Right hindlimb (tissue), 1 donor: ENCODE results near the gene MMEL1.
"Not testable (repeated sequence)": the region's sequence is repeated elsewhere in the genome, so short reads cannot be mapped to it uniquely, and the experiment has no call there.

Experiments used
- DNase-seq: peaks from one replicate; pipeline ENCODE4 v3.0.0-alpha.2; 2018

MMEL1 gene

DNA sequence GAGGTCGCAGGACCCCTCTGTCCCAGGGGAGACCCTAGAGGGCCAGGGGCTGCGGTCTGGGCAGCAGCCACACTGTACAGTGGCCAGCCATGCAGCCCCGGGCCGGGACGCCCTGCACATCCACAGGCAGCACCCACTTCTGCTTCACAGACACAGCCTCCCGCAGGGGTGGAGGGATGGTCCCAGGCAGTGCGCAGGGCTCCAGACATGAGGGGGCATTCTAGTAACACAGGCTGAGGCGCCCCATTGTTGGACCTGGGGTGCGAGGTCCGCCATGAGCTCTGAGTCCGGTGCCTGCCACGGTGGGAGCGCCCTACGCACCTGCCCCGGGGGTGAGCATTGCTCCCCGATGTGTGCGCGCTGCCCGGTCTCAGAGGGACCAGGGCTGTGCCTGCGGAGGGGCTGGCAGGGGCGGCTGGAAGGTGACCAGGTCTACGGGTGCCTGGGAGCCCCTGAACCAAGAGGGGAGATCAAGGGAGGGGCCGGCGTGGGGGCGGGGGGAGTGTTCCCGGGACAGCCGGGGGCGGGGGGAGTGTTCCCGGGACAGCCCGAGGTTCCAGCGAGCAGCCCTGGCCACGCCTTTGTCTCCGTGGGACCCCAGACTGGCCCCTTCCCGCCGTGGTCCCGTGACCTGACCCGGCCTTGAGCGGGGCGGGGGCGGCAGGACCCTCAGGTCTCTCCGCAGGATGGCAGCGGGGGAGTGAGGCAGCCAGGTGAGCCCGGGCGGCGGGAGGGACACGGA, 4.5 kb downstream of the MMEL1 start:
- DNase-seq, result no peak

- no peak for DNase-seq
Measured at GRCh38 chr1:2627746-2628145, 5.1 kb downstream of the MMEL1 start.

- not testable (repeated sequence) for DNase-seq
Measured at GRCh38 chr1:2625748-2626147, 7.1 kb downstream of the MMEL1 start.

DNA sequence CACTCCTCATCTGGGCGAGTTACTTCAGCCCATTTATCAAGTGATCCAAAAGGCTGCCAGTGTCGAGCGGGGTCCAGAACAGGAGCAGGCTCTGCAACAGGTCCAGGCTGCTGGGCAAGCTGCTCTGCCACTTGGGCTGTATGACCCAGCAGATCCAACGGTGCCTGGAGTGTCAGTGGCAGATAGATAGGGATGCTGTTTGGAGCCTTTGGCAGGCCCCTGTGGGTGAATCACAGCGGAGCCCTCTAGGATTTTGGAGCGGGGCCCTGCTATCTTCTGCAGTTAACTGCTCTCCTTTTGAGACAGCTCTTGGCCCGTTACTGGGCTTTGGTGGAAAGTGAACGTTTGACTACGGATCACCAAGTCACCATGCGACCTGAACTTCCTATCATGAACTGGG, 7.5 kb downstream of the MMEL1 start:
- no peak for DNase-seq

GRCh38 chr1:2624735-2625300, 8.0 kb downstream of the MMEL1 start:
- DNase-seq, result no peak

- no peak for DNase-seq
Measured at GRCh38 chr1:2623571-2624337, 9.1 kb downstream of the MMEL1 start.

DNA sequence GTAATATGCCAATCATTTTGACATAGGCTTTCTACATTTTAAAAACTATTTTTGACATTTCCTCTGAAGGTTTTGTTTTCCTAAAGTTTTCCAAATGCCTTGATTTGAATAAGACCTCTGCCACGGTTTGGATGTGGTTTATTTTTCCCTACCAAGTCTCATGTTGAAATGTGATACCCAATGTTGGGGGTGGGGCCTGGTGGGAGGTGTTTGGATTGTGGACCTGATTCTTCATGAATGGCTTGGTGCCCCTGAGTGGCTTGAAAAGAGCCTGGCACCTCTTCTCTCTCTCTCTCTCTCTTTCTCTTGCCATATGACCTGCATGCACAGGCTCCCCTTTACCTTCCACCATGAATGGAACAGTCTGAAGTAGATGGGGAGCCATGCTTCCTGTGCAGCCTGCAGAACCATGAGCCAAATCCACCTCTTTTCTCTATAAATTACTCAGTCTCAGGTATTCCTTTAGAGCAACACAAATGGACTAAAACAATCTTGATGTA, 14.8 kb downstream of the MMEL1 start:
- DNase-seq, result no peak

DNA sequence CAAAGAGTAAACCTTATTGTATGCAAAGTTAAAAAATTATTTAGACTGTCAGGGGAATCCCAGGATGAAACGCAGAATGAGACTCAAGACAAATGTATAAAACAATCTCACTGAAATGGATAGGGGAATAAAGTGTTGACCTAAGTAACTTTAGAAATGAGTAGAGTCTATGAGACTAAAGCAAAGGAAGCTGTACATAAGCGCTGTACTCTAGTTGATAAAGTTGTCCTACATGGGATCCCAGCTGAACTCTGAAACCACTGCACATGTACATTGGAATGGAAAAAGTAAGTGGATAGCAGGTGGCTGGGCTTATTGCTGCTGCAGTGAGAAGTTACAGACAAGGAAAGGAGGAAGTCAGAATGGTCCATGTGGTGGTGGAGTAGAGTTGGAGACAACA, 18.7 kb downstream of the MMEL1 start:
- no peak for DNase-seq

DNA sequence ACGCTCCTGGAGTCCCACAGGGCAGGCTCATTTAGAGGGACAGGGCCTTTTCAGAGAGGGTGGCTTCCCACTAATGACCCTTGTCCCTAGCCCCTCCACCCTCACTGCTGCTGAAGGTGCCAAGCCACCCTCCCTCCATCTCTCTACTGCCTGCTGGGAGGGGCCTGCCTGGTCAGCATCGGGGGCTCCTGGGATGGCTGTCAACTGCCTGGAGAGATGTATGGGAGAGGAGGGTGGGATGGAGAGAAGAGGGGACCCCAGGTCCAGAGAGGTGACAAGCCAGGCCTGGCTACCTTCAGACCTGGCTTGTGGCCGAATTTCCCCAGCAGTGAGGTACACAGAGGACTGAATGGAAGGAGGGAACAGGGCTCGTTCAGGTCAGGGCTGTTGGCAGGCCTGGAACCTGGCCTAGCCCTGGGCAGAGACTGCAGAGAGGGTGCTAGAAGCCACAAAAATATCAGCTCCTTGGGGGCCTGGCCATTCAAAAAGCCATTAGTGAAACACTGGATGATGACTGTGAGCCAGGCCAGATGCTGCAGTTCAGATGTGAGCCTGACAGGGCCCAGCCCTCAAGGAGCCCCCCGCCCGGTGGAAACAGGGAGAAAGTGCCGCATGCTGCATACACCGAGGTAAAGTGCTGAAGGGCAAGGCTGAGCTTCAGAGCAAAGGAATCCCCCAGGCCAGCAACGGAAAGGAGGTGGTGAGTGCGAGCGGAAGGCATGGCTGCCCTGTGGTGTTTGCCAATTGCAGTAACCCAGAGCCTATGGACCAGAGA, 20.0 kb downstream of the MMEL1 start:
- DNase-seq, result no peak

GRCh38 chr1:2611621-2612437, 21.0 kb downstream of the MMEL1 start:
- DNase-seq, result no peak

DNA sequence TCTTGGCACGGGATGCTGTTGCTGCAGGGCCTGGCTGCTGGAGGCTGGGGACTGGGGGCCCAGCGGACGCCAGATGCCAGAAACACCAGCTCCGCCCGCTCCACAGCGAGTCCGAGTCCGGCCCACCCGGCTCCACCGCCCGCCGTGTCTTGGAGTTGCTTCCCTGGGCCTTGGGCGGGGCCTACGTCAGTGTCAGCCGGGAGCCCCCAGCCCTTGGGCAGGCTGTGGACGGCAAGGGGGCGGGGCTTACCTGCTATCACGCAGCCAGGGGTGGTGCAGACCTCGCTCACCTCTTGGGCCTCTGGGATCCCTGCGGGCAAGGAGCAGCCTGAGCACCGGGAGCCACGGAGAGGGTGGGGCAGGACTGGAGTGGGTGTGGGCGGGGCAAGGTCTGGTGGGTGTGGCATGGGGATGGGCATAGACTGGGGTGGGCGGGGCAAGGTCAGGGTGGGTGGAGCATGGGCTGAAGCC, 21.8 kb downstream of the MMEL1 start:
- peak; percentile 63 for DNase-seq

- DNase-seq, result no peak
Measured at GRCh38 chr1:2610036-2610959, 22.5 kb downstream of the MMEL1 start.

DNA sequence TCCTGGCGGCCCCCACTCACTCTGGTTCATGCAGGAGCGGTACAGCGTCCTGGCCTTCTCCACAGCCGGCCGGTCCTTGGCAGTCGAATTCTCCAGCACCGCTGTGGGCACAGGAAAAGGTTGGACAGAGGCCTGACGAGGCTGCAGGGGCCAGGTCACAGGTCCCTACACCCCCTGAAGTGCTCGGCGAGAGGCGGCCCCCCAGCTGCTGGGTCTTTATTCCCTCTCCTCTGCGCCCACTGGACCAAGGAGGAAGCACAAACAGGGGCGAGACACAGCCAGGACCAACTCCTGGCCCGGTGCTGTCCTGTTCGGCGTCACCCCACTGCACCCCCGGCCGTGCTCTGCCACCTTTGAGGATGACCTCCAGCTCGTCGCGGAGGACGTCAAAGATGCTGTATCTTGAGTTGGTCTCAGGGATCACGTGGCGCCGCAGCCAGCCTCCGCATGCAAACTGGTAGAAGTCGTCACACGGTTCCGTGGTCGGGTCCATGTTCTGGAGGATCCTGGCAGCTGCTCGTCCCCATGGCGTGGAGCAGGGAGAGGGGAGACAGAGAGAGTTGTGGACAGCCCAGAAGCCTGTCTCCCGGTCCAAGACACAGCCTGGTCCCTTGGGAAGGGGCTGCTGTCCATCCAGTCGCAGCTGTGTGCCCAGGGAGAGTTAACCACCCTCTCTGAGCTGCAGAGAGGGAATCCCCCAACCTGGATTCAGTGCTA, 23.3 kb downstream of the MMEL1 start:
- no peak for DNase-seq

DNA sequence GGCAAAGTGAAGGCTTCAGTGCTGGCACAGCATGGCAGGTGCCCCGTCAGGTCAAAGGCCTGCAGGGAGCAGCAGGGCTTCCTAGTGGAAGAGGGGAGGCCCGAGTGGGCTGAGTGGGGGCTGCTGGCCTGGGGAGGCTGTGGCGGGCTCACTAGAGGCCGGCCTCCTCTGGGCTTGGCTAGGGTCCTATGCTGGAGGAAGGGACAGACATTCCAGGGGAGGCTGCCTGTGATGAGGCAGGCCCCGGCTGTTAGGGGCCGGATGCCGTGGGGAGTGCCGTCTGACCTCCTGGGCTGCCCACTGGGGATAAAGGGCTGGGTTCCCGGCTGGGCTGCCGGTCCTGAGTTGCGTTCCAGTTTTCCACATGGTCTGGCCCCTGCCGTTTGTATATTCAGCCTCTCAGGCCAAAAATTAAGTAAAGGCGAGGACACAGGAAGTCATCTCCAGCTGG, 25.1 kb downstream of the MMEL1 start:
- peak; percentile 71 for DNase-seq

DNA sequence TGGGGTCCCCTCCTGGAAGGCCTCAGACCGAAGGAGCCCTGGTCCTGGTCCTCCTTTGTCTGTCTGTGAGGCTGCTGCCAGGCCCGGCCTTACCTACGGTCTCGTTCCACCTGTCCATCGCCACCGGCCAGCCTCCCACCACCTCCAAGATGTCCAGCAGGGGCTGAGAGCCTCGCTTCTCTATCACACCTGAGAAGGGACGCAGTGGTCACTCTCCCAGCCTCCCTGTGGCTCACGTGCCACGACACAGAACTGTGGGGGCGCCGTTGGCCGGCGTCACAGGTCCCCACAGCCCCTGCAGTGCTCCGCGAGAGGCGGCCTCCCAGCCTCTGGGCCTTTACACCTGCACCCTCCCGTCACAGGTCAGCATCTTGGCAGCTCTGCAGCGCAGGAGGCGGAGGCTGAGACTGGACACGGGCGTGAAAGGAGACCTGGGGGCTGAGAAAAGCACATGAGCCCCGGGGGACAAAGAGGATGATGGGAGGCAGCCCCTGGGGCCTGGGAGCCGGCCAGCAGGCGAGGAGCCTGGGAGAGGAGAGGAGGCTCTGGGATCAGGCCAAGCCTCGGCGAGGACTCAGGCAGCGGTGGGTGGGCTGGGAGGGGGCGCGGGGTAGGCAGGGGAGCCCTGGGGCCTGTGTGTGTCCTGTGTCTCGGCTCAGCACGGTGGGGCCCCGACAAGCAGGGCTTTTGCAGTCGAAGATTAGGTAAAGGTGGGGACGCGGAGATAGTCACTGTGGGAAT, 25.8 kb downstream of the MMEL1 start:
- no peak for DNase-seq

DNA sequence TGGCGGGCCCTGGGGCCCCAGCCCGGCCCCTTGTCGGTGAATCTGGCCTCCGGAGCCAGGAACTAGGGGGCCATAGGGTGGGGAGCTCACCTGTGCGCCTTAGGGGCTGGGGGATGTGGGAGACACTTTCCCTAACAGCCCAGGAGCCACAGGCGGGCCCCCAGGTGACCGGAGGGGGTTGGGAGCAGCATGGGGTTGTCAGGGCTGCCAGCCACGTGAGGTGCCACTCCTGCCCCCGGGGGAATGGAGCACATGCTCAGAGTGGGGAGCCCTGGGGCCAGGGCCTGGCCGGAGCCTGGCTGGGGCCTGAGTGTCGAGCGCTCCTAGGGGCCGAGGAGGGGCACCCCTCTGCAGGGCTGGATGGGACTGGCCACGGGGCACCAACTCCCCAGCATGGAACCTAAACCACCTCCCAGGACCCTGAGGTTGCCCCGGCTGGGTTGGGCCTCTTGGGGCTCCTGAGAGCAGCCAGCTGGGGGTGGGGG, 26.4 kb downstream of the MMEL1 start:
- no peak for DNase-seq

- DNase-seq, result no peak
Measured at GRCh38 chr1:2605509-2606395, 27.1 kb downstream of the MMEL1 start.

GRCh38 chr1:2604844-2605508, 27.8 kb downstream of the MMEL1 start:
- DNase-seq, result no peak
